ENCODE data around the gene DNAJC6.
"Not testable (repeated sequence)": the region's sequence is repeated elsewhere in the genome, so short reads cannot be mapped to it uniquely, and the experiment has no call there.

Gene DNAJC6

DNA sequence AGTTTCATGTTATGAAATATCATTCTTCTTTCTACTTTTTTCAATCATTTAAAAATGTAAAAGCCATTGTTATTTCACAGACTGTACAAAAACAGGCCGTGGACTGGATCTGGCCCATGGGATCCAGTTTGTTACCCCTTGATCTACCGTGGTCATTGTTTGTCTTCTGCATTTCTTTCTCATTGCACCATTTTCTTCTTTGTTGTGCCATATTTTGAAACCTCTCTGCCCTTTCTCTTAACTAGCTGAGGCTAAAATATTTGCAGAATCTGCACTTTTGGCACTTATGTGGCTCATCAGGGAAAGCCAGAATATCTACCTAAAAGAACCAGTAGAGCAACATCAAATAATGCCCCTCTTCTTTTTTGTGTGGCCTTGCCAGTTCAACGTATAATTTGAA, 50.5 kb downstream of the DNAJC6 start:
- DNase-seq, result no peak
- Mint-ChIP-seq H3K9me3 (no peaks in the 10 kb centered on the region), H3K36me3 (ENCODE audit: low read depth) (no peaks in the 10 kb centered on the region), H3K27me3 (no peaks in the 10 kb centered on the region), H3K27ac (no peak overlapping the region), H3K4me1 (no peaks in the 10 kb centered on the region), H3K4me3 (no peak overlapping the region)
- no peak for ATAC-seq

- no peak overlapping the region for H3K27ac Mint-ChIP-seq
- H3K4me1 Mint-ChIP-seq, result no peaks in the 10 kb centered on the region
- ATAC-seq (no peak), DNase-seq (no peak)
- H3K9me3 Mint-ChIP-seq, result no peaks in the 10 kb centered on the region
- no peaks in the 10 kb centered on the region for H3K27me3 Mint-ChIP-seq
- no peak overlapping the region for H3K4me3 Mint-ChIP-seq
- H3K36me3 Mint-ChIP-seq (ENCODE audit: low read depth), result no peaks in the 10 kb centered on the region
Observed at GRCh38 chr1:65360648-65361047, 51.3 kb downstream of the DNAJC6 start.

GRCh38 chr1:65362545-65362944, 53.2 kb downstream of the DNAJC6 start:
- DNase-seq, result no peak
- ATAC-seq, result no peak

GRCh38 chr1:65363484-65363883, 54.1 kb downstream of the DNAJC6 start:
- H3K4me3 Mint-ChIP-seq, result no peak overlapping the region
- ATAC-seq (no peak), DNase-seq (no peak)
- no peak overlapping the region for H3K27ac Mint-ChIP-seq
- H3K9me3 Mint-ChIP-seq, result no peaks in the 10 kb centered on the region
- H3K36me3 Mint-ChIP-seq (ENCODE audit: low read depth), result no peaks in the 10 kb centered on the region
- H3K4me1 Mint-ChIP-seq, result no peaks in the 10 kb centered on the region
- H3K27me3 Mint-ChIP-seq, result no peaks in the 10 kb centered on the region

More at GRCh38 chr1:65362545-65362944, 53.2 kb downstream of the DNAJC6 start:
- H3K36me3 Mint-ChIP-seq (ENCODE audit: low read depth), result no peaks in the 10 kb centered on the region
- H3K27me3 Mint-ChIP-seq, result no peaks in the 10 kb centered on the region
- no peak overlapping the region for H3K27ac Mint-ChIP-seq
- H3K4me3 Mint-ChIP-seq, result no peak overlapping the region
- no peaks in the 10 kb centered on the region for H3K9me3 Mint-ChIP-seq
- H3K4me1 Mint-ChIP-seq, result no peaks in the 10 kb centered on the region

DNA sequence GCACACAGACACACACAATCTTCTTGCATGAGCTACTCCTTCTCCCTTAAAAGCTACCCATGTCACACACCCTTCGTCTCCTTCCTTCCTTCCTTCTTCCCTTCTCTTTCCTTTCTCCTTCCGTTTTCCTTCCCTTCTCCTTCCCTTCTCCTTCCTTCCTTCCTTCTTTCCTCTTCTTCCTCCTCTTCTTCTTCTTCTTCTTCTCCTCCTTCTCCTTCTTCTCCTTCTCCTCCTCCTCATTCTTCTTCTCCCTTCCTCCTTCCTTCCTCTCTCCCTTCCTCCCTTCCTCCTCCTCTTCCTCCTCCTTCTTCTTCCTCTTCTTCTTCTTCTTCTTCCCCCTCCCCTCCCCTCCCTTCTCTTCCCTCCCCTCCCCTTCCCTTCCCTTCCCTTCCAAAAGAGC, 59.1 kb downstream of the DNAJC6 start:
- no peaks in the 10 kb centered on the region for H3K27me3 Mint-ChIP-seq
- H3K4me1 Mint-ChIP-seq, result no peaks in the 10 kb centered on the region
- no peaks in the 10 kb centered on the region for H3K36me3 Mint-ChIP-seq (ENCODE audit: low read depth)
- H3K4me3 Mint-ChIP-seq, result no peak overlapping the region
- no peak overlapping the region for H3K27ac Mint-ChIP-seq
- no peak for DNase-seq
- no peaks in the 10 kb centered on the region for H3K9me3 Mint-ChIP-seq
- no peak for ATAC-seq

DNA sequence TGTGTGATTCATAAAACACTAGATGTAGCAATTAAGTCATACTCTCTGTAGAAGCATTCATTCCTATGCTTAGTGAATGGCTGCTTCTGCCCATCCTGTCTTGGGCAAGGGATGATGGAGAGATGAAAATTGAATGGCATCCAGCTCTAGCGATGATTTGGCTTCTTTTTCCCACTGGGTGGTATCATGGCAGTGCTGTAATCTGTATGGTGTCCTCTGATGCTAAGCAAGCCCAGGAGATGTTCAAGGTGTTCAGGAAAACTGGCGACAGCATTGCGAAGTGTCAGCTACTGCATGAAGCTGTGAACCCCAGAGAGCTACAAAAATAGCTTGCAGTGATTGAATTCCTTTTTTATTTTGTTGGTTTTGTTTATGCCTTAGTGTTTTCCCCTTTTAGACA, 62.2 kb downstream of the DNAJC6 start:
- no peak overlapping the region for H3K4me3 Mint-ChIP-seq
- no peaks in the 10 kb centered on the region for H3K36me3 Mint-ChIP-seq (ENCODE audit: low read depth)
- no peaks in the 10 kb centered on the region for H3K9me3 Mint-ChIP-seq
- no peaks in the 10 kb centered on the region for H3K4me1 Mint-ChIP-seq
- no peak for DNase-seq
- ATAC-seq, result no peak
- H3K27me3 Mint-ChIP-seq, result peaks cover 2% of the 10 kb centered on the region
- no peak overlapping the region for H3K27ac Mint-ChIP-seq

GRCh38 chr1:65372557-65372956, 63.2 kb downstream of the DNAJC6 start:
- ATAC-seq, result no peak
- Mint-ChIP-seq H3K4me3 (no peak overlapping the region), H3K27ac (no peak overlapping the region), H3K36me3 (ENCODE audit: low read depth) (no peaks in the 10 kb centered on the region), H3K27me3 (peaks cover 2% of the 10 kb centered on the region), H3K4me1 (no peaks in the 10 kb centered on the region), H3K9me3 (no peaks in the 10 kb centered on the region)
- DNase-seq, result no peak

- Mint-ChIP-seq H3K4me1 (no peaks in the 10 kb centered on the region), H3K4me3 (no peak overlapping the region), H3K27me3 (peaks cover 4% of the 10 kb centered on the region), H3K36me3 (ENCODE audit: low read depth) (peaks cover 2% of the 10 kb centered on the region), H3K9me3 (no peaks in the 10 kb centered on the region), H3K27ac (no peak overlapping the region)
- ATAC-seq (no peak), DNase-seq (no peak)
Observed at GRCh38 chr1:65377496-65378246, 68.3 kb downstream of the DNAJC6 start.

GRCh38 chr1:65378247-65378946, 69.1 kb downstream of the DNAJC6 start:
- Mint-ChIP-seq H3K4me1 (no peaks in the 10 kb centered on the region), H3K9me3 (no peaks in the 10 kb centered on the region), H3K27ac (no peak overlapping the region), H3K27me3 (peaks cover 4% of the 10 kb centered on the region), H3K36me3 (ENCODE audit: low read depth) (peaks cover 2% of the 10 kb centered on the region), H3K4me3 (no peak overlapping the region)
- ATAC-seq, result no peak
- no peak for DNase-seq

GRCh38 chr1:65384426-65384825, 75.1 kb downstream of the DNAJC6 start:
- not testable (repeated sequence) for ATAC-seq; H3K4me3 Mint-ChIP-seq; H3K27ac Mint-ChIP-seq; H3K4me1 Mint-ChIP-seq; H3K9me3 Mint-ChIP-seq; H3K27me3 Mint-ChIP-seq; DNase-seq; H3K36me3 Mint-ChIP-seq (ENCODE audit: low read depth)

DNA sequence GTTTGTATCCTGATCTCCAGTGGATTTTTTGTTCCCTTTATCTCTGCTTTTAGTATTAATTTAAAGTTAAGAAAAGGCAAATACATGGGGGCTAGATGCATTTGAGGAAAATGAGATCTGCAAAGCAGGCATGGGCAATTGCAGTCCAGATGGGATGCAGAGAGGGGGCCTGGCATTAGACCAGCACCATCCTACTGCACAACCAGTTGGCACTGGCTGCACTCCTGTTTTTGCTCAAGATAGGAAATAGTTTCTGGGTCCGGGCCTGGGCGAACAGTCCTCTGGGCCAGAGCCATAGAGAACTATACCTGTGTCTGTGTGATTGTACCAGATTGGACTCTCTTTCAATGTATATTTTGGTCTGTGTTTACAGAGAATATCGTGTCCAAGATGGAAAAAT, 77.1 kb downstream of the DNAJC6 start:
- DNase-seq, result no peak
- no peak overlapping the region for H3K27ac Mint-ChIP-seq
- H3K4me3 Mint-ChIP-seq, result no peak overlapping the region
- H3K9me3 Mint-ChIP-seq, result no peaks in the 10 kb centered on the region
- no peak for ATAC-seq
- peaks cover 2% of the 10 kb centered on the region for H3K4me1 Mint-ChIP-seq
- no peaks in the 10 kb centered on the region for H3K27me3 Mint-ChIP-seq
- H3K36me3 Mint-ChIP-seq (ENCODE audit: low read depth), result peaks cover 5% of the 10 kb centered on the region

GRCh38 chr1:65387821-65388220, 78.5 kb downstream of the DNAJC6 start:
- no peak for ATAC-seq

GRCh38 chr1:65388908-65389695, 79.8 kb downstream of the DNAJC6 start:
- Mint-ChIP-seq H3K36me3 (ENCODE audit: low read depth) (peaks cover 5% of the 10 kb centered on the region), H3K9me3 (no peaks in the 10 kb centered on the region), H3K4me1 (peaks cover 16% of the 10 kb centered on the region), H3K27ac (no peak overlapping the region), H3K27me3 (no peaks in the 10 kb centered on the region), H3K4me3 (no peak overlapping the region)
- ATAC-seq (no peak), DNase-seq (no peak)

More at GRCh38 chr1:65387821-65388220, 78.5 kb downstream of the DNAJC6 start:
- H3K4me1 Mint-ChIP-seq, result peaks cover 5% of the 10 kb centered on the region
- H3K27ac Mint-ChIP-seq, result no peak overlapping the region
- no peaks in the 10 kb centered on the region for H3K9me3 Mint-ChIP-seq
- H3K36me3 Mint-ChIP-seq (ENCODE audit: low read depth), result peaks cover 5% of the 10 kb centered on the region
- no peak for DNase-seq
- no peak overlapping the region for H3K4me3 Mint-ChIP-seq
- no peaks in the 10 kb centered on the region for H3K27me3 Mint-ChIP-seq

- DNase-seq (no peak), ATAC-seq (no peak)
- Mint-ChIP-seq H3K36me3 (ENCODE audit: low read depth) (peaks cover 2% of the 10 kb centered on the region), H3K27ac (no peak overlapping the region), H3K4me3 (no peak overlapping the region), H3K4me1 (peaks cover 35% of the 10 kb centered on the region), H3K9me3 (no peaks in the 10 kb centered on the region), H3K27me3 (no peaks in the 10 kb centered on the region)
Observed at GRCh38 chr1:65392497-65392896, 83.2 kb downstream of the DNAJC6 start.

DNA sequence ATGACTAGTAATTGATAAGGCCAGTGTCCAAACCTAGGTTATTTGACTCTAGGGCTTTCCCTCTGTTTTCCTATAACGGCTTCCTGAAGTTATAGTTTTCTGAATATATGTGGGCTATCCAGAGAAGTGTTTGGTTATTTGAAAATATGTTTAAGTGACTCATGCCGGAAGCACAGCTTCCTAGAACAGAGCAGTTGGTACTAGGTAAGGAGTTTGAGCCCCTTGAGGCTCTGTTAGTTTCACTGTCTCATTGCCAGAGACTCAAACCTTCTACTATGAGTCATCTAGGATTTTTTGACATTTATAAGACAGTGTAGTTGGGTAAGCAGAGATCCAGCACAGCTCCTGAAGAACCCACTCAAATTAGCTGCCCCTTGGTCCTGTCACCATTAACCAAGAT, 84.0 kb downstream of the DNAJC6 start:
- Mint-ChIP-seq H3K36me3 (ENCODE audit: low read depth) (peaks cover 2% of the 10 kb centered on the region), H3K4me3 (no peak overlapping the region), H3K4me1 (peaks cover 35% of the 10 kb centered on the region), H3K27me3 (no peaks in the 10 kb centered on the region), H3K27ac (peak overlapping the region; percentile 24), H3K9me3 (no peaks in the 10 kb centered on the region)
- ATAC-seq (peak; percentile 96), DNase-seq (peak; percentile 3)
